Right renal pelvis (tissue), 4 donors: ENCODE data around the gene FMOD. TPM values are rescaled to one million over a fixed set of nuclear protein-coding genes. Genes with fewer than 3 reads are reported as not detected.
A peak's percentile ranks its signal among the peaks of the same experiment; 100 is the strongest.
"Not testable (repeated sequence)": the region's sequence is repeated elsewhere in the genome, so short reads cannot be mapped to it uniquely, and the experiment has no call there.

ENCODE experiments used
- DNase-seq, 4 donors: peaks; one replicate each; pipeline ENCODE4 v3.0.0-alpha.2; 2013; ENCODE audit warnings: low read depth in 4 of 4, low spot score in 3 of 4, missing footprints in 1 of 4
- polyA plus RNA-seq, 4 donors: library from polyadenylated mRNA; unstranded; fragments of 120-200 nt; gene quantifications; one replicate each; pipeline ENCODE4 v1.2.1, GENCODE V29; 2013; ENCODE audit not compliant: insufficient read length in 4 of 4

The FMOD gene
- polyA plus RNA-seq, 4 donors = 45.5 to 58.0 (median 55.7) TPM

GRCh38 chr1:203327684-203328457, 23.1 kb downstream of the FMOD start:
- DNase-seq = no peak

- peak; percentile 84 to 87 (median 84) for DNase-seq
These were observed 23.9 kb downstream of the FMOD start for GRCh38 chr1:203326830-203327683.

- DNase-seq = no peak
These were observed 25.4 kb downstream of the FMOD start for GRCh38 chr1:203325418-203326091.

- DNase-seq = no peak
These were observed 25.9 kb downstream of the FMOD start for GRCh38 chr1:203325026-203325417.

GRCh38 chr1:203324105-203325025, 26.6 kb downstream of the FMOD start:
- no peak for DNase-seq

DNA sequence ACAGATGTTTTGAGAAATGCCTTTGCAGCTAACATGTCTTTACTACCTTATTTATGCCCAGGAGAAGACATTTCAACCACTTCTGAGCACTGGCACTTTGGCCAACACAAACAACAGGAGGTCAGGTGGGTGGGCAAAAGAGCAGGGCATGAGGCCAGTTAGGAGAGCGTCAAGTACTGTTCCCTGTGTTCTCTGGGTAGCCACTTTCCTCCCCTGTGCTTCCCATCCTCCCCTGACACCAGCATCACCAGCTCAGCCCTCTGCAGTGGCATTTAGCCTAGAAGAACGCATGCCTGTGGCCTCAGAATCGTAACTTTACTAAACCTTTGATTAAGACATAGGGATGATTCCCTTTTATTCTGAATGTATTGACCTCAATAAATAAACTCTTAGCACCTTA, 27.3 kb downstream of the FMOD start:
- DNase-seq = no peak

GRCh38 chr1:203322500-203323179, 28.3 kb downstream of the FMOD start:
- DNase-seq = no peak

DNA sequence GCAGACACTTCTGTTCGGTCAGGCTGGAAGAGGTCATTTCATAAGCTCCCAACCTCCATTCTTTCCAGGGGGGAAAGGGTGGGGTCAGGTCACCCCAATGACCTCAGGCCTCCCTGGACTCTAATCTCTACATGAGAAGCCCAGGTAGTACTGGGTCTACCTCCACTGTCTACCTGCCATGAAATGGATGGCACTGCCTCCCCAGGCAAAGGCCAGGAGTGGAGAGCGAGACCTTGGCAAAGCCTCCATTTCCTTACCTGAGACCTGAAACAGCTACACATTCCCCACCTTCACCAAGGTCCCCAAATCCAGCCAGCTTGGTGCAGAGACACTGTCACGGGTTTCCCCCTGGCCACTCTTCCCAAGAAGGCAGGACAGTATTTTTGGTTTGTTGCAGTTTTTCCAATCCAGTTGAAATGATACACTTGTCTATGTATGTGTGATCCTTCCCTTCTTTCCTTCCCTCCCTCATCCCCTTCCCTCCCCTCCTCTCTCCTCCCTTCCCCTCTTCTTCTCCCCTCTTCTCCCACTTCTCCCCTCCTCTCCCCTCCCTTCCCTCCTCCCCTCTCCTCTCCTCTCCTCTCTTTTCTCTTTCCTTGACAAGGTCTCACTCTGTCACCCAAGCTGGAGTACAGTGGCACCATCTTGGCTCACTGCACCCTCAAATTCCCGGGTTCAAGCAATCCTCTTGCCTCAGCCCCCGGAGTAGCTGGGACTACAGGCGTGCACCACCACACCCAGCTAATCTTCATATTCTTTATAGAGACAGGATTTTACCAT, 29.5 kb downstream of the FMOD start:
- no peak for DNase-seq

GRCh38 chr1:203320591-203321272, 30.2 kb downstream of the FMOD start:
- DNase-seq = no peak

- DNase-seq = no peak
These were observed 32.7 kb downstream of the FMOD start for GRCh38 chr1:203318229-203318517.

DNA sequence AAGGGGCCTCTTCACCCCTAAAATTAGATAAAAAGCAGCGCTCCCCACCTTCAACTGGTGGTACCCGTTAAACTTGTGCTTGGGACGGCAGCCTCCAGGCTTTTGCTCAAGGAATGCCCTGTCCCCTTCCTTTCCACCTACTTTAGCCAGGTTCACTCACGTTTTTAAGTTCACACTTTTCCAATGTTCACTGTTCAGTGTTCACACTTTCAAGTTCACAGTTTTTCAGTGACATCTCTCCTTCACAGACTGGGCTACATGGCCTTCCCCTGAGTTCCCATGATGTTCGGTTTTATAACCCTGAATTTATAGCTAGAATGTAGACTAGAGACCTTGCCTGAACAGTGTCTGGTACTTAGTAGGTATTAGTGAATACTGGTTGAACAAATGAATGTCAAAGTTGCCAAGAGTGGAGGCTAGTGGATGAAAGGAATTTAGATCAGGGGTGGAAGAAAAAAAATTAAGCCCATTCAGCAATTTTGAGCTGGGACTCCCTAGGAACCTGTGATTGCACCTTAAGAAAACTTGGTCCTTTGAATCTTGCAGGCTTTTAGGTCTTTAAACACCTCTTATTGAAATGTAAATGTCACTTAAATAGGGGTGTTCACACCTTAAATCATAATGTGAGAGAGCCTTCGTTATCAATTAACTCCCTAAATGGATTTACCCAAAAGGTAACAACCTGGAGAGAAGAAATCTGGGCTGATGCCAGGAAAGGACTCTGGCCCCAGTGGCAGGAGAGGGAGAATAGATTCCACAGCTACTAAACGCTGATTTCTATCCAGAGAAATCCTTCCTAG, 33.3 kb downstream of the FMOD start:
- DNase-seq = no peak

DNA sequence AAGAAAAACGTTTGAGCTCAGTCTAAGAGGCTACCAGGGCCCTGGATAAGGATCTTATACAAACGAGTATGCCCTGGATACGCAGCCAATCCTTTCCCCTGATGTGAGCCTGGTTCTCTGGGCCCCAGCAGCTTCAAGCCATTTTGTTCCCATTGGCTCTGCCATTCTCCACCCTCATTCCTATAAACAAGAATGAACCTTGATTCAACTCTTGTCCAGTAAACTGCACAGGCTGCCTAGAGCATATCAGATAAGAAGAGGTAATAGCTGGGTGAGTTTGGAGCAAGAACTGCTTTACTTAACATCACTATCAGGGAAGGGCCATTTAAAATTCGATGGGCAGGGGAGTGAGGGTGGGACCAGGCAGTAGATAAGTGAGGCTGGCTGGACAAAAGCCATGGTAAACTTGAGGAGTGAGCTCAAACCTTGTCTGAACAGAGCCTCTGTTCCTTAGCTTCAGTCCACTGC, 34.3 kb downstream of the FMOD start:
- no peak for DNase-seq

DNA sequence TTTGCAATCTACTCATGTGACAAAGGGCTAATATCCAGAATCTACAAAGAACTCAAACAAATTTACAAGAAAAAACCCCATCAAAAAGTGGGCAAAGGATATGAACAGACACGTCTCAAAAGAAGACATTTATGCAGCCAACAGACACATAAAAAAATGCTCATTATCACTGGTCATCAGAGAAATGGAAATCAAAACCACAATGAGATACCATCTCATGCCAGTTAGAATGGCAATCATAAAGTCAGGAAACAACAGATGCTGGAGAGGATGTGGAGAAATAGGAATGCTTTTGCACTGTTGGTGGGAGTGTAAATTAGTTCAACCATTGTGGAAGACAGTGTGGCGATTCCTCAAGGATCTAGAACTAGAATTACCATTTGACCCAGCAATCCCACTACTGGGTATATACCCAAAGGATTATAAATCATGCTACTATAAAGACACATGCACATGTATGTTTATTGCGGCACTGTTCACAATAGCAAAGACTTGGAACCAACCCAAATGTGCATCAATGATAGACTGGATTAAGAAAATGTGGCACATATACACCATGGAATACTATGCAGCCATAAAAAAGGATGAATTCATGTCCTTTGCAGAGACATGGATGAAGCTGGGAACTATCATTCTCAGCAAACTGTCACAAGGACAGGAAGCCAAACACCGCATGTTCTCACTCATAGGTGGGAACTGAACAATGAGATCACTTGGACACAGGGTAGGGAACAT, 36.7 kb downstream of the FMOD start:
- not testable (repeated sequence) for DNase-seq

GRCh38 chr1:203311368-203312301, 39.3 kb downstream of the FMOD start:
- no peak for DNase-seq

DNA sequence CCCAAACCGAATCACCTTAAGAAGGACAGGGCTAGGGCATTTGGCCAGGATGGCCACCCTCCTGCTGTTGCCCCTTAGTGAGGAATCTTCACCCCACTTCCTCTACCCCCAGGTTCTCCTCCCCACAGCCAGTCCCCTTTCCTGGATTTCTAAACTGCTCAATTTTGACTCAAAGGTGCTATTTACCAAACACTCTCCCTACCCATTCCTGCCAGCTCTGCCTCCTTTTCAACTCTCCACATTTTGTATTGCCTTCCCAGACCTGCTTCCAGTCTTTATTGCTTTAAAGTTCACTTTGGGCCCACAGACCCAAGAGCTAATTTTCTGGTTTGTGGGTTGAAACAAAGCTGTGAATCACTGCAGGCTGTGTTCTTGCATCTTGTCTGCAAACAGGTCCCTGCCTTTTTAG, 42.0 kb downstream of the FMOD start:
- no peak for DNase-seq
